Common myeloid progenitor, CD34-positive (primary cell): ENCODE results near the gene PCK1.

ENCODE experiments used
- CTCF ChIA-PET: fragments of 350-600 bp; sonication (Branson Sonifier 250); formaldehyde crosslinking; loops from one replicate; lab custom pipeline; 2021; ENCODE audit warnings: antibody characterized with exemption; lab: Charles Lee
- POLR2A ChIA-PET: fragments of 350-600 bp; sonication (Branson Sonifier 250); formaldehyde crosslinking; loops from one replicate; lab custom pipeline; 2021; ENCODE audit warnings: antibody characterized with exemption; lab: Charles Lee
- DNase-seq, 3 donors: peaks; one replicate each; pipeline versions ENCODE4 v3.0.0 to v3.0.0-alpha.2; 2013
- H3K27ac ChIP-seq, 2 experiments: 1 replicate in 1 of 2; 2 replicates in 1 of 2; pipeline ENCODE4 v1.7.0; 2013; ENCODE audit warnings: inconsistent platforms in 2 of 2, low read length in 2 of 2, mild to moderate bottlenecking in 2 of 2, low read depth in 1 of 2, moderate library complexity in 1 of 2; ENCODE audit not compliant: severe bottlenecking in 2 of 2, insufficient read depth in 1 of 2, poor library complexity in 1 of 2
- H3K27me3 ChIP-seq, 5 experiments: replicated peaks in 2 of 5; 1 replicate in 3 of 5; 2 replicates in 2 of 5; pipeline versions ENCODE4 v1.6.1 to v1.7.0; 2013; ENCODE audit warnings: low read length in 4 of 5, mild to moderate bottlenecking in 2 of 5, moderate library complexity in 2 of 5, inconsistent platforms in 1 of 5; ENCODE audit not compliant: insufficient read depth in 5 of 5, control insufficient read depth in 4 of 5
- H3K36me3 ChIP-seq, 4 experiments: 1 replicate in 2 of 4; 2 replicates in 2 of 4; pipeline versions ENCODE4 v1.6.1 to v1.7.0; 2013; ENCODE audit warnings: low read length in 3 of 4, control low read depth in 1 of 4, mild to moderate bottlenecking in 1 of 4; ENCODE audit not compliant: control insufficient read depth in 4 of 4, insufficient read depth in 4 of 4
- H3K4me1 ChIP-seq, 4 experiments: 1 replicate in 3 of 4; 2 replicates in 1 of 4; pipeline versions ENCODE4 v1.6.1 to v1.7.1; 2013; ENCODE audit warnings: low read length in 3 of 4, mild to moderate bottlenecking in 3 of 4, control low read depth in 1 of 4, inconsistent platforms in 1 of 4, moderate library complexity in 1 of 4; ENCODE audit not compliant: control insufficient read depth in 4 of 4, insufficient read depth in 4 of 4; ENCODE audit errors: control extremely low read depth in 1 of 4
- H3K4me3 ChIP-seq, 7 experiments: 1 replicate in 4 of 7; 2 replicates in 3 of 7; pipeline versions ENCODE4 v1.5.1 to v1.7.0; 2013; ENCODE audit warnings: mild to moderate bottlenecking in 7 of 7, low read length in 6 of 7, moderate library complexity in 6 of 7, inconsistent platforms in 2 of 7, low read depth in 2 of 7, control low read depth in 1 of 7; ENCODE audit not compliant: insufficient read depth in 4 of 7, control insufficient read depth in 1 of 7; ENCODE audit errors: extremely low read depth in 1 of 7
- H3K9me3 ChIP-seq, 5 experiments: 1 replicate in 4 of 5; 2 replicates in 1 of 5; pipeline versions ENCODE4 v1.6.1 to v1.7.1; 2013; ENCODE audit warnings: low read length in 4 of 5, mild to moderate bottlenecking in 2 of 5, inconsistent platforms in 1 of 5, low read depth in 1 of 5, moderate library complexity in 1 of 5; ENCODE audit not compliant: control insufficient read depth in 4 of 5, insufficient read depth in 2 of 5; ENCODE audit errors: control extremely low read depth in 1 of 5
- WGBS: methylation state at CpG from one replicate; pipeline ENCODE4 v1.1.5; 2013; ENCODE audit not compliant: insufficient coverage; 5-methylcytosine and 5-hydroxymethylcytosine counted together

Gene PCK1

DNA sequence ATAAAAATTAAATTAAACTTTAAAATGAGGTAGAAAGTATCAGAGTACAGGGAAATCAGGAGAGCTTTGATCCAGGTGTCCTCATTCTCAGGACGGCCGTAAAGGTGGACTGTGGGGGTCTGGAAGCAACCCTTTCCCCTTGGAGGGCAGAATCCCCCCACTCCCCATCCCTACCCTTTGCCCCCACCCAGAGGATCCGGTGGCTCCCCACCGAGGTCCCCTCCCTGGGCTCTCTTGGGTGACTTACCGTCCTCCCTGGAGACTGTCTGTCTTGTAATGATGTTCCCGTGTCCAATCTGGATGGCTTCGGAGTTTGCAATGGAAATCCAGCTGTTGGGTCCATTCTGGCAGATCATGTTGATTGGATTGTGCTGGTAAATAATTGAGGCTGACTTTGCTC lies 52.0 kb downstream of the PCK1 start:
- ChIA-PET CTCF (no interaction called here), POLR2A (interaction anchor here (0.6 to 0.7 kb wide), 2 partner anchors 95 to 107 kb away, joined by 3 to 5 read pairs; no protein-coding TSS in a partner anchor)
- Histone ChIP-seq H3K27me3 (peaks cover 0 to 13% (median 0%) of the 10 kb centered on the region in 5 experiments), H3K9me3 (no peaks in the 10 kb centered on the region), H3K27ac (no peak overlapping the region), H3K4me1 (peaks cover 0 to 2% (median under 1%) of the 10 kb centered on the region in 4 experiments), H3K36me3 (no peaks in the 10 kb centered on the region), H3K4me3 (no peak overlapping the region)
- no CpG with 5 or more reads among the region's 7 CpGs for WGBS
- no peak for DNase-seq

DNA sequence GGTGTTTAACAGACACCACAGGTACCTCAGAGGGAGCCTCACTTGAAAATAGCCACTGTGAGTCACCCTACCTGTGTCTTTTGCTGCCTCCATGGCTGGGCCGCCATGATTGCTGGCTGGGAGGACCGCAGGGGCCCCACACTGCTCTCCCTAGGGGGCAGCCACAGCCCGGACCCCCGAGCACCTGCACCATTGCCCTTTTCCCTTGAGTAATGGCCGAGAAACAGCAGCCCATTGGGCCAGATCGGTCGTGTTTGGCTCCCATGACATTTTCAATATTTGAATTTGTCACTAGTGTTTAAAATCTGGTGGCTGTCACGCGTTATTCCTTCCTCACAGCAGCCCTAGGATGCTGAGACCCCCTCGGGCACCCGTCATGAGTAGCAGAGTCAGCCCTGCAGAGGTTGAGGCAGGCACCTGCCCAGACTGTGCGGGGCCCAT lies 52.6 kb downstream of the PCK1 start:
- Histone ChIP-seq H3K9me3 (no peaks in the 10 kb centered on the region), H3K36me3 (no peaks in the 10 kb centered on the region), H3K27ac (no peak overlapping the region), H3K27me3 (peaks cover 0 to 13% (median 0%) of the 10 kb centered on the region in 5 experiments), H3K4me1 (peaks cover 0 to 8% (median 6%) of the 10 kb centered on the region in 4 experiments), H3K4me3 (no peak overlapping the region)
- DNase-seq, result no peak
- CTCF ChIA-PET, result interaction anchor here (0.5 kb wide), 1 partner anchor 166 kb away, joined by 3 read pairs; no protein-coding TSS in a partner anchor
- WGBS, result over 99% methylated on average over 11 of the region's 12 CpGs
- POLR2A ChIA-PET, result interaction anchor here (0.6 kb wide), 1 partner anchor 106 kb away, joined by 5 read pairs; no protein-coding TSS in a partner anchor

DNA sequence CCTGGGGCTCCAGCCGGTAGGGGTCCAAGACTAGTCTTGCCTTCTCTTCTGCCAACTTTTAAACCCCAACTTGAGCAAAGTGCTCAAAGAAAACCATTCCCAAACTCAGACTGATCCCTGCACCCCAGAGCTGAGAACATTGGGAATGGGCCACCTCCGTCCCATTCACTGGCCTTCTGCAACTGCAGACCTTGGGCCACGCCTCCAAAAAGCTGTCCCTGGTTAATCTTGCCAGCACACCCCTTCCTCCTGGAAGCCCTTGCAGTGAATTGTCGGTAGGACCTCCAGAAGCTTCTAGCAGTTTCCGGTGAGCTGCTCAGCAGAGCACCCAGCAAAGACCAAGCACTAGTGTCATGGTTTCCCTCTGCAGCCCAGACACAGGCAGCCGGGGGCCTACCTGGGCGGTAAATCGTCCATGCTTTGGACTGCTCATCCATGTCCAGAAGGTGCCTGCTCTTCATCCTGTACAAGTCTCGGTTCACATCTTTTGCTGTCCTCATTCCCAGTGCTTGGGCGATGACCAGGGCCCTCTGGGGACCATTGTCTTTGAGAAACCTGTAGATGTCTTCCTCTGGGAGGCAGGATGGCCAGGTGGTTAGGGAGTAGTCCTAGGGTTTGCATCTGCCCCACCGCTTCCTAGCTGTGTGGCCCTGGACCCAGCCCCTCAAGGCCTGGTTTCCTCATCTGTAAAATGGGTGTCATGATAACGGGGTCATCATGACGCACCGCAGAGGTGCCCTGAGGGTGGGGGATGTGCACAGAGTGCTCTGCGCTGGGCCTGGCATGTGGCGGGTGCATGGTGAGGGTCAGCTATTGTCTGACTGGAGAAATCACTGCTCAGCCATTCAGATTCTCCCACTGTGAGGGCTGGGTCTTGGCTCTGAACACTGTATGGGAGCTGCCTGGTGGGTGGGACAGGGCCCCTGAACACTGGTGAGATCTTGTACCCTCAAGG lies 53.9 kb downstream of the PCK1 start:
- 96% methylated on average over 12 of the region's 16 CpGs for WGBS
- Histone ChIP-seq H3K36me3 (no peaks in the 10 kb centered on the region), H3K27ac (no peak overlapping the region), H3K4me1 (peaks cover 0 to 21% (median 19%) of the 10 kb centered on the region in 4 experiments), H3K9me3 (no peaks in the 10 kb centered on the region), H3K4me3 (no peak overlapping the region), H3K27me3 (peaks cover 0 to 12% (median 0%) of the 10 kb centered on the region in 5 experiments)
- ChIA-PET POLR2A (no interaction called here), CTCF (interaction anchor here (0.6 to 1.9 kb wide), 7 partner anchors 8 to 19 kb away, joined by 3 to 8 read pairs (median 5); no protein-coding TSS in a partner anchor)
- no peak for DNase-seq

DNA sequence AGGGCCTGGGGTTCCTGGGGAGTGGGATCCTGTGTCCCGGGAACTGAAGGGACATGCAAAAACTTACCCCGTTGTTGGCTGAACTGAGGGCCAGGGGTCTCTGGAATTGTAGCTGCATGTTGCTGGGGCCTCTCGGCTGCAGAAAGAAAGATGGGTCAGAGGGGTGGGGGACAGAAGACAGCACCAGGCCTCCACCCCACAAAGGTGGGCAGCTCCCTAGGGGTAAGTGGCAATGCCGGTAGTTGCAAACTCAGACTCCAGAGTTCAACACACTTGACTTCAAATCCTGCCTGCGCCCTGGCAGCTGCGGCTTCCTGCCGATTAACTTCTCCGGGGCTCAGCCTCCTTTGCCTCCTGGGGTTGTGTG lies 54.5 kb downstream of the PCK1 start:
- CTCF ChIA-PET, result interaction anchor here (0.9 to 1.9 kb wide), 5 partner anchors 9 to 19 kb away, joined by 3 to 8 read pairs (median 5); no protein-coding TSS in a partner anchor
- Histone ChIP-seq H3K36me3 (no peaks in the 10 kb centered on the region), H3K27ac (no peak overlapping the region), H3K4me1 (peaks cover 0 to 28% (median 25%) of the 10 kb centered on the region in 4 experiments), H3K9me3 (no peaks in the 10 kb centered on the region), H3K27me3 (peaks cover 0 to 11% (median 0%) of the 10 kb centered on the region in 5 experiments), H3K4me3 (no peak overlapping the region)
- no peak for DNase-seq
- WGBS, result 98% methylated on average over 7 of the region's 8 CpGs
- POLR2A ChIA-PET, result interaction anchor here (0.6 kb wide), 1 partner anchor 313 kb away, joined by 4 read pairs; no protein-coding TSS in a partner anchor

DNA sequence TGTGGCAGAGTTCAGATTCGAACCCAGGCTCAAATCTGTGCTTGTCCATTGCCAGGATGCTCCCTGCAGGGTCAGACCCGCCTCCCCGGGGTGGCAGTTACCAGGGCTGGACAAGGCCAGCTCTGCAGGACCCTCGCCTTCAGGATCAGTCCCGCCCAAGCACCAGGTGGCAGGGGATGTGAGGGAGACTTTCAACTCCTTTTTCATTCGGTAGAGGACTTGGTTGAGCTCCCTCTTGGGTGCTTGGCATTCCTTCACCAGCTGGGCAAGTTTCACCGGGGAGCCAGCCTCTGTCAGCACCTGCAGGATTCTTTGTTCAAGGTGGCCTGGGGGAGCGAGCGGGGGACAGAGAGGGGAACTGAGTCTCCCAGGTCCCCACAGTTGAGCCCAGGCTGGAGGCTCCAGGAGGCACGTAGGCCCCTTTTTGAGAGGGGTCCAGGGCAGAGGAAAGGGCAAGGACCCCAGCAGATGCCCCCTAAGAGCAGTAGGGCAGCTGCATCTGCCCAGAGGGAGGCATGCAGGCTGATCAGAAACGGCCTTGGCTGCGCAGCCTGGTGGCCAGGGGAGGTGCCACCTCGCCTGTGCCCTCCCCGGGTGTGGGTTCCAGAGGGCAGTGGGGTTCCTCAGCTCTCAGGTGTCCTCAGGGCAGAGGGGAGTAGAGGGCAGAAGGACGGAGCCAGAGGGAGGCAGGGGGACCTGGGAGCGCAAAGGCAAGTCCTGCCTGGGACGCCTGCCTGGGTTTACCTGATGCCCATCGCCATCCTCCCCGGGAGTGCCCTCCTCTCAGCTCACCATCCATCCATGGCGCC lies 55.4 kb downstream of the PCK1 start:
- H3K4me3 ChIP-seq, result no peak overlapping the region
- no peaks in the 10 kb centered on the region for H3K36me3 ChIP-seq
- CTCF ChIA-PET, result interaction anchor here (1.1 to 1.9 kb wide), 4 partner anchors 10 to 20 kb away, joined by 3 to 8 read pairs (median 6); no protein-coding TSS in a partner anchor
- H3K9me3 ChIP-seq, result no peaks in the 10 kb centered on the region
- POLR2A ChIA-PET, result no interaction called here
- peaks cover 2 to 37% (median 34%) of the 10 kb centered on the region in 4 experiments for H3K4me1 ChIP-seq
- no peak for DNase-seq
- H3K27me3 ChIP-seq, result peaks cover 0 to 11% (median 0%) of the 10 kb centered on the region in 5 experiments
- H3K27ac ChIP-seq, result no peak overlapping the region
- WGBS, result 98% methylated on average over 17 of the region's 20 CpGs

DNA sequence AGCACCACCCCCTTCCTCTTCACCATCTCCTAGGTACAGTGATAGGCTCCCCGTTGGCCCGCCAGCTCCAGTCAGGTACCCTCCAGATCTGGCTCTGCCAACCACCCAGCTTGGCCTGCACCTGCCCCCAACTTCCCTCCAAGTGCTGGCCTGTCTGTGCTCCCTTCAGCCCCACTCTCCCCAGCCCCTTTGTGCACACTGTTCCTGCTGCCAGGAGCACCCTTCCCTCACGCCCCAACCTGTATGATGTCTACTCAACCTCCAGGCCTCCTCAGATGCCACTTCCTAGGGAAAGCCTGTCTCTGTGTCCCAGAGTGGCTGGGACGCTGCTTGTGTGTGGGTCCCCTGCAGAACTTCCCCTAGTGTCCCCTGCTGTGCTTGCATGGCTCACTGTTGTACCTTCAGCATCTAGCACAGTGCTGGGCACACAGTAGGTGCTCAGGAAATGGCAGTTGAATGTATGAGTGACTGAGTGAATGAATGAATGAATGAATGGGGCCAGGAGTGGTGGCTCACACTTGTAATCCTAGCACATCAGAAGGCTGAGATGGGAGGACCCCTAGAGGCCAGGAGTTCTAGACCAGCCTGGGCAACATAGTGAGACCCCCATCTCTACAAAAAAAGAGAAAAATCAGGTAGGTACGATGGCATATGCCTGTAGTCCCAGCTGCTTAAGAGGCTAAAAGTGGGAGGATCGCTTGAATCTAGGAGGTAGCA lies 56.3 kb downstream of the PCK1 start:
- CTCF ChIA-PET, result interaction anchor here (0.9 to 1.9 kb wide), 3 partner anchors 13 to 21 kb away, joined by 3 to 6 read pairs (median 5); no protein-coding TSS in a partner anchor

More for the DNA sequence above, 56.3 kb downstream of the PCK1 start:
- peaks cover 4 to 43% (median 37%) of the 10 kb centered on the region in 4 experiments for H3K4me1 ChIP-seq
- no peak overlapping the region for H3K4me3 ChIP-seq
- 92% methylated on average over 5 of the region's 6 CpGs for whole genome bisulfite sequencing
- H3K27me3 ChIP-seq, result peaks cover 0 to 10% (median 0%) of the 10 kb centered on the region in 5 experiments
- H3K9me3 ChIP-seq, result no peaks in the 10 kb centered on the region
- H3K27ac ChIP-seq, result no peak overlapping the region
- no peak for DNase-seq
- POLR2A ChIA-PET, result interaction anchor here (0.6 kb wide), 2 partner anchors 16 to 287 kb away, joined by 3 read pairs; no protein-coding TSS in a partner anchor
- no peaks in the 10 kb centered on the region for H3K36me3 ChIP-seq
